ENCODE measurements around the gene ARHGEF4. TPM values are rescaled to one million over a fixed set of nuclear protein-coding genes. Genes with fewer than 3 reads are reported as not detected.

Gene ARHGEF4
- total RNA-seq, 4 donors from 2014 or later: 52.8 to 82.4 (median 73.3) TPM

- Histone ChIP-seq H3K9me3 (no peaks in the 10 kb centered on the region), H3K27ac (peak overlapping the region in 3 of 4 donors; percentile 11 to 48 (median 13)), H3K4me3 (no peak overlapping the region), H3K27me3 (no peaks in the 10 kb centered on the region), H3K36me3 (no peaks in the 10 kb centered on the region), H3K4me1 (peaks cover 0 to 64% (median 16%) of the 10 kb centered on the region in 3 donors)
- 77 to 88% methylated on average over 2 to 4 of the region's 6 CpGs for WGBS, 2 donors
- DNase-seq: no peak
- intact Hi-C loops (cut with DNase I): loop anchor here (5.0 kb wide), 1 partner anchor 75 kb away; no protein-coding TSS in a partner anchor
- TF ChIP-seq CTCF (IDR thresholded peaks at IDR 0.05) (no peak), POLR2A (IDR thresholded peaks at IDR 0.05) (no peak)
Observed at GRCh38 chr2:130872741-130873125, 36.0 kb downstream of the ARHGEF4 start.

GRCh38 chr2:130873700-130874346 is 37.1 kb downstream of the ARHGEF4 start:
- WGBS, 2 donors: 35 to 47% methylated on average over 7 to 9 of the region's 9 CpGs
- Histone ChIP-seq H3K4me3 (no peak overlapping the region), H3K27ac (peak overlapping the region in 1 of 4 donors; percentile 48), H3K9me3 (peaks cover 0 to 7% (median 0%) of the 10 kb centered on the region in 3 donors), H3K4me1 (peaks cover 0 to 55% (median 13%) of the 10 kb centered on the region in 3 donors), H3K27me3 (no peaks in the 10 kb centered on the region), H3K36me3 (no peaks in the 10 kb centered on the region)
- no peak for DNase-seq
- intact Hi-C loops (cut with DNase I): loop anchor here (5.0 kb wide), 1 partner anchor 77 kb away; no protein-coding TSS in a partner anchor
- TF ChIP-seq POLR2A (IDR thresholded peaks at IDR 0.05): no peak
- TF ChIP-seq CTCF (IDR thresholded peaks at IDR 0.05): peak; percentile 38 to 72 (median 60)

GRCh38 chr2:130874512-130874911 is 37.8 kb downstream of the ARHGEF4 start:
- peaks cover 0 to 52% (median 13%) of the 10 kb centered on the region in 3 donors for H3K4me1 ChIP-seq
- peaks cover 0 to 8% (median 0%) of the 10 kb centered on the region in 3 donors for H3K9me3 ChIP-seq
- H3K36me3 ChIP-seq: no peaks in the 10 kb centered on the region
- 71 to 75% methylated on average over 3 of the region's 3 CpGs for WGBS, 2 donors
- no peak overlapping the region for H3K27ac ChIP-seq
- TF ChIP-seq POLR2A (IDR thresholded peaks at IDR 0.05) (no peak), CTCF (IDR thresholded peaks at IDR 0.05) (no peak)
- intact Hi-C loops (cut with DNase I): loop anchor here (5.0 kb wide), 1 partner anchor 77 kb away; no protein-coding TSS in a partner anchor
- H3K27me3 ChIP-seq: no peaks in the 10 kb centered on the region
- no peak for DNase-seq
- H3K4me3 ChIP-seq: no peak overlapping the region

- H3K9me3 ChIP-seq: peaks cover 0 to 8% (median 0%) of the 10 kb centered on the region in 3 donors
- intact Hi-C loops (cut with DNase I): no loop called here
- no peaks in the 10 kb centered on the region for H3K27me3 ChIP-seq
- no peak overlapping the region for H3K27ac ChIP-seq
- WGBS, 2 donors: 83 to 98% methylated on average over 6 of the region's 9 CpGs
- DNase-seq: no peak
- H3K36me3 ChIP-seq: no peaks in the 10 kb centered on the region
- H3K4me3 ChIP-seq: no peak overlapping the region
- TF ChIP-seq POLR2A (IDR thresholded peaks at IDR 0.05) (no peak), CTCF (IDR thresholded peaks at IDR 0.05) (no peak)
- H3K4me1 ChIP-seq: peaks cover 0 to 48% (median 17%) of the 10 kb centered on the region in 3 donors
Observed at GRCh38 chr2:130875935-130876334, 39.2 kb downstream of the ARHGEF4 start.

GRCh38 chr2:130877258-130877657 is 40.5 kb downstream of the ARHGEF4 start:
- WGBS, 2 donors: 43 to 50% methylated on average over 5 of the region's 5 CpGs
- H3K4me3 ChIP-seq: no peak overlapping the region
- peaks cover 3 to 52% (median 25%) of the 10 kb centered on the region in 3 donors for H3K4me1 ChIP-seq
- peaks cover 0 to 8% (median 0%) of the 10 kb centered on the region in 3 donors for H3K9me3 ChIP-seq
- DNase-seq: no peak
- H3K27me3 ChIP-seq: no peaks in the 10 kb centered on the region
- H3K36me3 ChIP-seq: no peaks in the 10 kb centered on the region
- no peak for TF ChIP-seq CTCF (IDR thresholded peaks at IDR 0.05)
- no peak for TF ChIP-seq POLR2A (IDR thresholded peaks at IDR 0.05)
- intact Hi-C loops (cut with DNase I): no loop called here
- no peak overlapping the region for H3K27ac ChIP-seq

Measured in esophagus squamous epithelium (tissue), 5 donors.